ENCODE results near the gene DNAH3.
"Not testable (repeated sequence)": the region's sequence is repeated elsewhere in the genome, so short reads cannot be mapped to it uniquely, and the experiment has no call there.

DNAH3 gene, protein sequence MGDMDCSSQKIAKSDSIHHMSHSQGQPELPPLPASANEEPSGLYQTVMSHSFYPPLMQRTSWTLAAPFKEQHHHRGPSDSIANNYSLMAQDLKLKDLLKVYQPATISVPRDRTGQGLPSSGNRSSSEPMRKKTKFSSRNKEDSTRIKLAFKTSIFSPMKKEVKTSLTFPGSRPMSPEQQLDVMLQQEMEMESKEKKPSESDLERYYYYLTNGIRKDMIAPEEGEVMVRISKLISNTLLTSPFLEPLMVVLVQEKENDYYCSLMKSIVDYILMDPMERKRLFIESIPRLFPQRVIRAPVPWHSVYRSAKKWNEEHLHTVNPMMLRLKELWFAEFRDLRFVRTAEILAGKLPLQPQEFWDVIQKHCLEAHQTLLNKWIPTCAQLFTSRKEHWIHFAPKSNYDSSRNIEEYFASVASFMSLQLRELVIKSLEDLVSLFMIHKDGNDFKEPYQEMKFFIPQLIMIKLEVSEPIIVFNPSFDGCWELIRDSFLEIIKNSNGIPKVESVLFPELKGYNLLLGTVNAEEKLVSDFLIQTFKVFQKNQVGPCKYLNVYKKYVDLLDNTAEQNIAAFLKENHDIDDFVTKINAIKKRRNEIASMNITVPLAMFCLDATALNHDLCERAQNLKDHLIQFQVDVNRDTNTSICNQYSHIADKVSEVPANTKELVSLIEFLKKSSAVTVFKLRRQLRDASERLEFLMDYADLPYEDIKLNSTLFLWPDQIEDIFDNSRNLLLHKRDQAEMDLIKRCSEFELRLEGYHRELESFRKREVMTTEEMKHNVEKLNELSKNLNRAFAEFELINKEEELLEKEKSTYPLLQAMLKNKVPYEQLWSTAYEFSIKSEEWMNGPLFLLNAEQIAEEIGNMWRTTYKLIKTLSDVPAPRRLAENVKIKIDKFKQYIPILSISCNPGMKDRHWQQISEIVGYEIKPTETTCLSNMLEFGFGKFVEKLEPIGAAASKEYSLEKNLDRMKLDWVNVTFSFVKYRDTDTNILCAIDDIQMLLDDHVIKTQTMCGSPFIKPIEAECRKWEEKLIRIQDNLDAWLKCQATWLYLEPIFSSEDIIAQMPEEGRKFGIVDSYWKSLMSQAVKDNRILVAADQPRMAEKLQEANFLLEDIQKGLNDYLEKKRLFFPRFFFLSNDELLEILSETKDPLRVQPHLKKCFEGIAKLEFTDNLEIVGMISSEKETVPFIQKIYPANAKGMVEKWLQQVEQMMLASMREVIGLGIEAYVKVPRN (N-terminal part only)

DNA sequence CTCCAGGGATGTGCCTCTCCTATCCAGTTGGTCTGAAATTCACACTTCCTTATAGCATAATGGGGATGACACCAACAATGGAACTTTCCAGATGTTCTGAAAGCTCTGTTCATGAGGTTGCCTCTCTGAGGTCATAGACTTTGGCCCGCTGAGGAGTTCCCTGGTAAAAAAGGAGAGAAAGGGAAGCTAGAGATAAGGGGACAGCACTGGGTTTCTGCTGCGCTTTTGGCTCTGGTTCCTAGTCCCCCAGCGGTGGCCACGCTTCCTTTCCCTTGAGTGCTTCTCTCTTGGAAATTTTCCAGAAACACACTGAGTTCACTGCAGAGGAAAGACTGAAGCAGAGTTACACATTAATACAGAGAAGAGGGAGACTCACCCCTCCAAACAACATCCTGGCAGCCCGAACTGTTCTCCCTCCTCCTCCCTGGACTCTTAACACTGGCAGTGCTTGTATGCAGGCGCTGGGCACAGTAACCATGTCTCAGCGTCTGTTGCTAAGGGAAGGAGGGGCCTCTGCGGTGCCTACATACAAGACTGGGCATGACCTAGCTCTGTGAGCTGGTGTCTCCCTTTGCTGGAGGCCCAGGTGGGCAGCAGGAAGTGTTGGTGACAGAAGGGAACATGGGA, at the start of gene DNAH3:
DNAH3 (minus strand) TSS at position 472 of the 627 bp plus-strand sequence. CDS start 527 bp downstream, outside the sequence.
- H3K9me3 Mint-ChIP-seq = no peaks in the 10 kb centered on the region
- no peak within 1 kb of the TSS for H3K27ac Mint-ChIP-seq
- no peaks in the 10 kb centered on the region for H3K36me3 Mint-ChIP-seq (ENCODE audit: low read depth)
- TF ChIP-seq CTCF (IDR thresholded peaks at IDR 0.05) = no peak
- peaks cover 42% of the 10 kb centered on the region for H3K27me3 Mint-ChIP-seq (ENCODE audit: low read depth, poor library complexity)
- no peak within 1 kb of the TSS for H3K4me3 Mint-ChIP-seq
- no peaks in the 10 kb centered on the region for H3K4me1 Mint-ChIP-seq
- no peak for DNase-seq

GRCh38 chr16:21199607-21200218, 49.1 kb upstream of the DNAH3 start:
- no peaks in the 10 kb centered on the region for H3K36me3 Mint-ChIP-seq (ENCODE audit: low read depth)
- peaks cover 22% of the 10 kb centered on the region for H3K4me1 Mint-ChIP-seq
- peaks cover 39% of the 10 kb centered on the region for H3K27me3 Mint-ChIP-seq (ENCODE audit: low read depth, poor library complexity)
- no peak for TF ChIP-seq CTCF (IDR thresholded peaks at IDR 0.05)
- H3K27ac Mint-ChIP-seq = no peak overlapping the region
- no peaks in the 10 kb centered on the region for H3K9me3 Mint-ChIP-seq
- no peak for DNase-seq
- no peak overlapping the region for H3K4me3 Mint-ChIP-seq

DNA sequence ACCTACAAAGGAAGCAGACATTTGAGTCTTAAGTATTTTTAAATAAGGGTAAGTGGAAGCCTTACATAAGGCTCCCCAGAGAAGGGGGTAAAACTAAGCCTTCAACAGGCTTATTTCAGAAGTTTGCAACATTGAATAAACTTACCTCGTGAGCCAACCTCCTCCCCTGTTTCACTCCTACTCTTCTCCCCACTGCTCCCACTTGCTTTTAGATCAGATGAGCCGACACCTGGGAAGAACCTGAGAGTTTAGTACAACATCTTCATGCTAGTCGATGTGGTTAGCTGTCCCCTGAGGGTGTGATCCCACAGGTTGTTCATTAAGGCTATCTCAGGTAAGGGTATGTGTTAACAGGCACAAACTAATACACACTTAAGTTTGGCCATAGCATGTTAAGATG, 47.0 kb upstream of the DNAH3 start:
- no peaks in the 10 kb centered on the region for H3K9me3 Mint-ChIP-seq
- no peak overlapping the region for H3K4me3 Mint-ChIP-seq
- H3K27me3 Mint-ChIP-seq (ENCODE audit: low read depth, poor library complexity) = peaks cover 39% of the 10 kb centered on the region
- no peak for DNase-seq
- no peak for TF ChIP-seq CTCF (IDR thresholded peaks at IDR 0.05)
- H3K27ac Mint-ChIP-seq = peak overlapping the region; percentile 54
- no peaks in the 10 kb centered on the region for H3K36me3 Mint-ChIP-seq (ENCODE audit: low read depth)
- H3K4me1 Mint-ChIP-seq = peaks cover 12% of the 10 kb centered on the region

DNA sequence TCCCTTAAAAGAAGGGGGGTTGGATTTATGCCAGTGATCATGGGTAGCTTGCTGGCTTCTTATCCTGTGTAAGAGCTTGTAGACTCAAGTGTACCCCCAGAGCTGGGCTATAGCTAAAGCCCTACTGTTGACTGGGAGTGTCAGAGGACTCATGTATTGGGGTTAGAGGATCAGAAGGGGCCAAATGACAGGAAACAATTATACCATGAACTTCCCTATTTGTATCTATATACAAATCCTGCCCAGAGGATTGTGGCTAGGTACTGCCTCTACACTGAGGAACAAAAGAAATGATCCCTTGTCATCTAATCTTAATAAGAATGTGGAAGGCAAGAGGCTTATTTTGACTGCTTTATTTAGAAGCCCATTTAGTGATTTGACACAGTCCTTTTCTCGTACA, 46.5 kb upstream of the DNAH3 start:
- DNase-seq = no peak
- Mint-ChIP-seq H3K4me3 (no peak overlapping the region), H3K36me3 (ENCODE audit: low read depth) (no peaks in the 10 kb centered on the region), H3K27me3 (ENCODE audit: low read depth, poor library complexity) (peaks cover 34% of the 10 kb centered on the region), H3K27ac (no peak overlapping the region), H3K4me1 (peaks cover 7% of the 10 kb centered on the region), H3K9me3 (peaks cover 3% of the 10 kb centered on the region)
- no peak for TF ChIP-seq CTCF (IDR thresholded peaks at IDR 0.05)

DNA sequence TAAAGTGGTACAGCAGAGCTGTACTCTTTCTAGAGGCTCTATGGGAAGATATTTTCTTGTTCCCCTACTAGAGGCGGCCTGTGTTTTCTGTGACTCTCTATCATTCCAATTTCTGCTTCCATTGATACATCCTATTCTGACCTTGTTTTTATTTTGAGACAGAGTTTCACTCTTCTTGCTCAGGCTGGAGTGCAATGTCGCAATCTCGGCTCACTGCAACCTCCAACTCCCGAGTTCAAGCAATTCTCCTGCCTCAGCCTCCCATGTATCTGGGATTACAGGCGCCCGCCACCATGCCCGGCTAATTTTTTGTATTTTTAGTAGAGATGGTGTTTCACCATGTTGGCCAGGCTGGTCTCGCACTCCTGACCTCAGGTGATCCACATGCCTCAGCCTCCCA, 44.7 kb upstream of the DNAH3 start:
- H3K4me3 Mint-ChIP-seq; DNase-seq; H3K4me1 Mint-ChIP-seq; H3K27ac Mint-ChIP-seq; H3K9me3 Mint-ChIP-seq; H3K36me3 Mint-ChIP-seq (ENCODE audit: low read depth): not testable (repeated sequence)
- H3K27me3 Mint-ChIP-seq (ENCODE audit: low read depth, poor library complexity) = peaks cover 31% of the 10 kb centered on the region
